H1 (cell line): Measurements from ENCODE around the gene BAIAP2L2. TPM values are rescaled to one million over a fixed set of nuclear protein-coding genes. Genes with fewer than 3 reads are reported as not detected.

Source experiments
- CTCF ChIA-PET: fragments of 300-600 bp; sonication (Branson Sonifier 250); formaldehyde crosslinking; loops from one replicate; lab custom pipeline; 2021; ENCODE audit not compliant: partially characterized antibody; lab: Charles Lee
- POLR2A ChIA-PET: fragments of 300-600 bp; sonication (Branson Sonifier 250); formaldehyde crosslinking; loops from one replicate; lab custom pipeline; 2021; ENCODE audit warnings: inconsistent platforms; ENCODE audit not compliant: partially characterized antibody; lab: Charles Lee
- DNase-seq, 2 experiments: peaks; one replicate each; pipeline versions ENCODE4 v3.0.0 to v3.0.0-alpha.2; 2010 to 2022; ENCODE audit warnings: low spot score in 2 of 2, low read depth in 1 of 2, mixed read lengths in 1 of 2
- FAIRE-seq: peaks from 2 replicates; lab custom pipeline; 2011; peaks lifted over from hg19 to GRCh38; lab: Jason Lieb, UNC
- H2AFZ ChIP-seq: 2 replicates; pipeline ENCODE4 v1.8.1; 2012; ENCODE audit warnings: low read length, inconsistent platforms
- H2AK5ac ChIP-seq: 2 replicates; pipeline ENCODE4 v1.6.1; 2013; ENCODE audit warnings: low read depth, low read length
- H2BK120ac ChIP-seq: replicated peaks from 2 replicates; pipeline ENCODE3; 2013; ENCODE audit warnings: low read depth, low read length, inconsistent platforms
- H2BK12ac ChIP-seq: 2 replicates; pipeline ENCODE4 v1.6.1; 2013; ENCODE audit warnings: low read depth, low read length
- H2BK15ac ChIP-seq: 2 replicates; pipeline ENCODE4 v1.6.1; 2013; ENCODE audit warnings: low read length
- H2BK20ac ChIP-seq: 2 replicates; pipeline ENCODE4 v1.6.1; 2013; ENCODE audit warnings: low read length
- H2BK5ac ChIP-seq: 2 replicates; pipeline ENCODE4 v1.6.1; 2013; ENCODE audit warnings: low read depth, low read length
- H3K14ac ChIP-seq: 2 replicates; pipeline ENCODE4 v1.6.1; 2013; ENCODE audit warnings: inconsistent platforms; ENCODE audit not compliant: insufficient read length
- H3K18ac ChIP-seq: 2 replicates; pipeline ENCODE4 v1.6.1; 2013; ENCODE audit warnings: low read length; ENCODE audit errors: extremely low read depth
- H3K23ac ChIP-seq: 2 replicates; pipeline ENCODE4 v1.6.1; 2013; ENCODE audit warnings: inconsistent platforms; ENCODE audit not compliant: insufficient read length
- H3K23me2 ChIP-seq: 2 replicates; pipeline ENCODE4 v1.6.1; 2013; ENCODE audit warnings: low read depth, low read length
- H3K27ac ChIP-seq: 2 replicates; pipeline ENCODE4 v1.6.1; 2011; ENCODE audit warnings: low read depth, low read length, inconsistent platforms
- H3K27me3 ChIP-seq, 4 experiments: replicated peaks in 1 of 4; 1 replicate in 1 of 4; 2 replicates in 3 of 4; pipeline versions ENCODE4 v1.6.1 to v1.8.1; 2011 to 2013; ENCODE audit warnings: low read length in 3 of 4, mild to moderate bottlenecking in 3 of 4, inconsistent platforms in 2 of 4, mixed read lengths in 2 of 4, moderate library complexity in 1 of 4; ENCODE audit not compliant: control insufficient read depth in 3 of 4, insufficient read depth in 3 of 4; ENCODE audit errors: extremely low read depth in 1 of 4
- H3K36me3 ChIP-seq, 4 experiments: 2 replicates each; pipeline versions ENCODE4 v1.6.1 to v1.8.1; 2011 to 2013; ENCODE audit warnings: mild to moderate bottlenecking in 4 of 4, low read length in 3 of 4, moderate library complexity in 2 of 4, control low read depth in 1 of 4, inconsistent platforms in 1 of 4; ENCODE audit not compliant: insufficient read depth in 4 of 4, control insufficient read depth in 2 of 4
- H3K4ac ChIP-seq: replicated peaks from 2 replicates; pipeline ENCODE3; 2013; ENCODE audit warnings: low read length, low read depth, mixed read lengths, inconsistent platforms; ENCODE audit not compliant: insufficient read length
- H3K4me1 ChIP-seq, 4 experiments: replicated peaks in 1 of 4; 1 replicate in 1 of 4; 2 replicates in 3 of 4; pipeline versions ENCODE4 v1.6.1 to v1.8.1; 2011 to 2013; ENCODE audit warnings: low read length in 3 of 4, inconsistent platforms in 2 of 4, mixed read lengths in 1 of 4; ENCODE audit not compliant: insufficient read depth in 4 of 4, control insufficient read depth in 3 of 4
- H3K4me2 ChIP-seq, 2 experiments: 2 replicates each; pipeline versions ENCODE4 v1.6.1 to v1.8.1; 2011 to 2013; ENCODE audit warnings: low read depth in 2 of 2, low read length in 2 of 2, control low read depth in 1 of 2, inconsistent platforms in 1 of 2, mild to moderate bottlenecking in 1 of 2; ENCODE audit not compliant: insufficient read depth in 1 of 2
- H3K4me3 ChIP-seq, 4 experiments: fragments of 200-600, 300-600 bp in 1 of 4; sonication (generic), shearing (Covaris generic), sonication (Bioruptor Twin) in 1 of 4; 2 replicates each; pipeline versions ENCODE4 v1.5.1 to v1.8.1; 2011 to 2016; ENCODE audit warnings: low read length in 4 of 4, low read depth in 3 of 4, control low read depth in 2 of 4, inconsistent platforms in 2 of 4, mild to moderate bottlenecking in 2 of 4, mixed read lengths in 1 of 4, moderate library complexity in 1 of 4; ENCODE audit not compliant: insufficient read depth in 2 of 4; ENCODE audit errors: extremely low read depth in 1 of 4
- H3K56ac ChIP-seq: replicated peaks from 2 replicates; pipeline ENCODE3; 2013; ENCODE audit warnings: low read depth, mild to moderate bottlenecking, mixed read lengths, low read length, inconsistent platforms; ENCODE audit not compliant: insufficient read length
- H3K79me1 ChIP-seq: 2 replicates; pipeline ENCODE4 v1.6.1; 2013; ENCODE audit warnings: low read depth, low read length, control low read depth
- H3K79me2 ChIP-seq, 2 experiments: 2 replicates each; pipeline versions ENCODE4 v1.6.1 to v1.8.1; 2012 to 2013; ENCODE audit warnings: low read length in 2 of 2, mild to moderate bottlenecking in 2 of 2, inconsistent platforms in 1 of 2; ENCODE audit not compliant: insufficient read depth in 2 of 2, control insufficient read depth in 1 of 2
- H3K9ac ChIP-seq, 4 experiments: replicated peaks in 1 of 4; 1 replicate in 1 of 4; 2 replicates in 3 of 4; pipeline versions ENCODE4 v1.6.1 to v1.8.1; 2011 to 2013; ENCODE audit warnings: low read depth in 3 of 4, low read length in 3 of 4, control low read depth in 2 of 4, mild to moderate bottlenecking in 2 of 4, moderate library complexity in 2 of 4, inconsistent platforms in 1 of 4; ENCODE audit errors: extremely low read depth in 1 of 4
- H3K9me3 ChIP-seq, 2 experiments: 2 replicates each; pipeline versions ENCODE4 v1.6.1 to v1.8.1; 2012 to 2013; ENCODE audit warnings: mild to moderate bottlenecking in 2 of 2, moderate library complexity in 2 of 2, control low read depth in 1 of 2, inconsistent platforms in 1 of 2, low read depth in 1 of 2, low read length in 1 of 2, mixed read lengths in 1 of 2; ENCODE audit not compliant: insufficient read depth in 2 of 2
- H4K20me1 ChIP-seq, 2 experiments: replicated peaks in 1 of 2; 2 replicates each; pipeline versions ENCODE3 to v1.8.1; 2011 to 2013; ENCODE audit warnings: inconsistent platforms in 2 of 2, low read length in 2 of 2, mild to moderate bottlenecking in 1 of 2; ENCODE audit not compliant: insufficient read depth in 2 of 2, control insufficient read depth in 1 of 2
- H4K5ac ChIP-seq: 2 replicates; pipeline ENCODE4 v1.6.1; 2013; ENCODE audit warnings: low read length, low read depth, mixed read lengths, inconsistent platforms; ENCODE audit not compliant: insufficient read length
- H4K8ac ChIP-seq: 2 replicates; pipeline ENCODE4 v1.8.0; 2013; ENCODE audit warnings: mild to moderate bottlenecking, moderate library complexity, low read length, inconsistent platforms; ENCODE audit not compliant: insufficient read depth; ENCODE audit errors: extremely low read depth
- H4K91ac ChIP-seq: replicated peaks from 2 replicates; pipeline ENCODE3; 2013; ENCODE audit warnings: low read length, mixed read lengths, inconsistent platforms; ENCODE audit not compliant: insufficient read length
- CTBP2 ChIP-seq: IDR thresholded peaks from 2 replicates; pipeline ENCODE4 v1.7.0; 2011; ENCODE audit warnings: borderline replicate concordance, mild to moderate bottlenecking, moderate library complexity, mixed read lengths, low read length; ENCODE audit not compliant: insufficient read depth, insufficient read length
- EZH2 ChIP-seq: fragments of 200-600 bp; sonication (generic); IDR thresholded peaks from 2 replicates; pipeline ENCODE4 v1.7.1; 2012; ENCODE audit warnings: low read depth, mild to moderate bottlenecking, moderate library complexity, low read length, inconsistent platforms; ENCODE audit not compliant: severe bottlenecking
- WGBS, 2 experiments: shearing (Covaris generic) in 1 of 2; methylation state at CpG; one replicate each; pipeline versions ENCODE4 v1.1.6 to v1.1.7; 2013 to 2015; ENCODE audit warnings: low lambda C conversion rate in 2 of 2, mixed read lengths in 2 of 2, inconsistent platforms in 1 of 2, low coverage in 1 of 2, missing lambda C conversion rate in 1 of 2; ENCODE audit not compliant: insufficient replicate concordance in 2 of 2, insufficient coverage in 1 of 2, insufficient read length in 1 of 2; ENCODE audit errors: extremely low coverage in 1 of 2, missing lambda C conversion rate in 1 of 2; 5-methylcytosine and 5-hydroxymethylcytosine counted together
- polyA plus RNA-seq, 7 experiments: library from polyadenylated mRNA; depleted of rRNA in 3 of 7; stranded (reverse) in 5 of 7; unstranded in 2 of 7; fragments of >200 nt in 5 of 7; fragments of 200-250 nt in 2 of 7; gene quantifications; 1 replicate in 5 of 7; 2 replicates in 1 of 7; 4 replicates in 1 of 7; pipeline versions ENCODE4 v1.2.1 to v1.2.3, GENCODE V29; 2011 to 2013; ENCODE audit warnings: missing spikeins in 2 of 7, mixed read lengths in 2 of 7
- total RNA-seq: library from RNA; stranded (reverse); fragmentation: NEBNext Ultra II Directional; extraction: Animal tissue kit (Norgen Biotek cat#: 25700); gene quantifications from 2 replicates; pipeline ENCODE4 v1.2.1, GENCODE V29; 2021

BAIAP2L2 gene
- total and polyA plus RNA-seq, 2 of the 8 experiments (the other 6 are each of a cell fraction or from before 2014, with no cell fraction given), result 5.4 to 10.0 TPM

DNA sequence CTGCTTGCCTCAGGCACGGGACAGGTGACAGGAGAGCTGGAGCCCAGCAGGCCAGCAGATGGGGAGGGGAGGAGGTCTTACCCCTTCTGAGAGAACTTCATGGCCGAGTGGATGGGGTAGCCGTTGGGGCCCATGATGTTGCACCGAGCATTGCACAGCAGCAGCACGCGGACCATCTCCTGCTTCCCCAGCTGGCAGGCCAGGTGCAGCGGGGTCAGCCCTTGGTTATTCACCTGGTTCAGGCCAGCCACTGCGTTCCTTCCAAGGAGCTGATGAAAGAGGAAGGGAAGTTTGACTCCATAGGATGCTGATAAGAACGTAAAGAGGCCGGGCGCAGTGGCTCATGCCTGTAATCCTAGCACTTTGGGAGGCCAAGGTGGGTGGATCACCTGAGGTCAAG is 29.4 kb upstream of the BAIAP2L2 start:
- no peak overlapping the region for H4K5ac ChIP-seq
- no peaks in the 10 kb centered on the region for H3K36me3 ChIP-seq
- FAIRE-seq, result no peak
- CTCF ChIA-PET, result interaction anchor here (0.6 to 11.9 kb wide), 6 partner anchors 15 to 65 kb away, joined by 3 to 93 read pairs (median 14); partner anchors contain the start of gene BAIAP2L2
- no peak overlapping the region for H2AFZ ChIP-seq
- no peak overlapping the region for H3K23ac ChIP-seq
- no peak overlapping the region for H3K56ac ChIP-seq
- no peaks in the 10 kb centered on the region; the same call in 1 of the 2 replicates for H3K79me1 ChIP-seq
- H3K18ac ChIP-seq, result no peak overlapping the region
- no peak overlapping the region for H2BK20ac ChIP-seq
- 91% methylated on average over 11 of the region's 11 CpGs; no CpG with 5 or more reads in 1 of the 2 experiments for WGBS, 2 experiments
- no peak overlapping the region for H3K9ac ChIP-seq
- no peak overlapping the region for H2AK5ac ChIP-seq
- H3K23me2 ChIP-seq, result no peaks in the 10 kb centered on the region
- no peak overlapping the region for H3K4me2 ChIP-seq
- no peak overlapping the region for H3K27ac ChIP-seq
- H3K79me2 ChIP-seq, result no peaks in the 10 kb centered on the region
- no peaks in the 10 kb centered on the region; a peak in 2 of 7 replicates for H3K4me1 ChIP-seq
- POLR2A ChIA-PET, result no interaction called here
- H3K14ac ChIP-seq, result no peak overlapping the region
- no peak overlapping the region for H2BK120ac ChIP-seq
- H3K4ac ChIP-seq, result no peak overlapping the region
- no peak overlapping the region for H2BK5ac ChIP-seq
- H2BK12ac ChIP-seq, result no peak overlapping the region
- no peaks in the 10 kb centered on the region for H3K9me3 ChIP-seq
- H4K8ac ChIP-seq, result no peak overlapping the region
- no peak overlapping the region for H2BK15ac ChIP-seq
- H3K4me3 ChIP-seq, result no peak overlapping the region
- DNase-seq, result no peak
- no peaks in the 10 kb centered on the region for H3K27me3 ChIP-seq
- no peak overlapping the region for H4K91ac ChIP-seq
- TF ChIP-seq EZH2 (no peak), CTBP2 (no peak)
- H4K20me1 ChIP-seq, result peaks cover 0 to 4% of the 10 kb centered on the region in 2 experiments
